DND-41 (cell line): Measurements from ENCODE around the gene SLC35G3.

Experiments
- ATAC-seq: fragments of 200-7000 bp; cut with Tn5 transposase; 3 replicates; pipeline ENCODE4 v1.9.1; 2021; ENCODE audit warnings: low read depth; ENCODE audit not compliant: insufficient read depth
- DNase-seq: peaks from one replicate; pipeline ENCODE4 v3.0.0-alpha.2; 2020
- H2AFZ ChIP-seq: 2 replicates; pipeline ENCODE4 v1.6.0; 2012; ENCODE audit warnings: low read depth, low read length
- H3K27ac ChIP-seq: 2 replicates; pipeline ENCODE4 v1.5.1; 2012; ENCODE audit warnings: low read length, inconsistent platforms
- H3K27me3 ChIP-seq: fragments of 200-600 bp; sonication (generic); 2 replicates; pipeline ENCODE4 v1.6.0; 2012; ENCODE audit warnings: low read length, mild to moderate bottlenecking, inconsistent platforms; ENCODE audit not compliant: insufficient read depth, poor library complexity
- H3K36me3 ChIP-seq: 2 replicates; pipeline ENCODE4 v1.5.1; 2012; ENCODE audit warnings: low read length, inconsistent platforms; ENCODE audit not compliant: insufficient read depth
- H3K4me1 ChIP-seq: 2 replicates; pipeline ENCODE4 v1.5.1; 2012; ENCODE audit warnings: mild to moderate bottlenecking, low read length; ENCODE audit not compliant: insufficient read depth
- H3K4me2 ChIP-seq: 2 replicates; pipeline ENCODE4 v1.6.0; 2012; ENCODE audit warnings: mild to moderate bottlenecking, moderate library complexity, low read length, inconsistent platforms; ENCODE audit not compliant: insufficient read depth
- H3K4me3 ChIP-seq, 2 experiments: fragments of 200-600 bp in 1 of 2; shearing (Covaris generic) in 1 of 2; 2 replicates each; pipeline ENCODE4 v1.5.1; 2012 to 2016; ENCODE audit warnings: inconsistent platforms in 2 of 2, low read length in 2 of 2, mild to moderate bottlenecking in 2 of 2, low read depth in 1 of 2, moderate library complexity in 1 of 2
- H3K79me2 ChIP-seq: 2 replicates; pipeline ENCODE4 v1.6.0; 2012; ENCODE audit warnings: low read length, inconsistent platforms; ENCODE audit not compliant: insufficient read depth
- H3K9ac ChIP-seq: 2 replicates; pipeline ENCODE4 v1.6.0; 2012; ENCODE audit warnings: low read depth, mild to moderate bottlenecking, inconsistent platforms, low read length, moderate library complexity
- H3K9me3 ChIP-seq: 2 replicates; pipeline ENCODE4 v1.5.1; 2012; ENCODE audit warnings: low read length, moderate library complexity, mild to moderate bottlenecking, inconsistent platforms; ENCODE audit not compliant: insufficient read depth, severe bottlenecking
- H4K20me1 ChIP-seq: 2 replicates; pipeline ENCODE4 v1.6.0; 2012; ENCODE audit warnings: low read length; ENCODE audit not compliant: insufficient read depth
- EZH2 ChIP-seq: IDR thresholded peaks from 3 replicates; pipeline ENCODE4 v1.6.1; 2012; ENCODE audit warnings: borderline replicate concordance, low read depth, mild to moderate bottlenecking, moderate library complexity, low read length, inconsistent platforms; ENCODE audit not compliant: severe bottlenecking
- TF ChIP-seq, protein P1 (sequence below): IDR thresholded peaks from 2 replicates; pipeline ENCODE4 v1.5.1; 2012; ENCODE audit warnings: borderline replicate concordance, low read length, moderate library complexity, mild to moderate bottlenecking; ENCODE audit not compliant: poor library complexity, severe bottlenecking; ENCODE audit errors: extremely low read depth

The SLC35G3 gene

DNA sequence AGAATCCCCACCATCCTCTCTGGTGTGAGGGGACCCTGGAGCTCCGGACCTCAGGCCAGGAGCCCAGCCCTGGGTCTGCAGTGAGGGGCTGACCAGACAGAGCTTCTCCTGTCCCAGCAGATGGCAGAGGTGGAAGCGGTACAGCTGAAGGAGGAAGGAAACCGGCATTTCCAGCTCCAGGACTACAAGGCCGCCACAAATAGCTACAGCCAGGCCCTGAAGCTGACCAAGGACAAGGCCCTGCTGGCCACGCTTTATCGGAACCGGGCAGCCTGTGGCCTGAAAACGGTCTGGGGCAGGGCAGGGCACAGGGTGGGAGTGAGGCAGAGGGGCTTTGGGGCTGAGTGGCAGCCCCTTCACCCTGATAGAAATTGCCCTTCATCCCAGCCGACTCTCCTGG lies 46.0 kb downstream of the SLC35G3 start:
- ATAC-seq (no peak), DNase-seq (no peak)
- Histone ChIP-seq H2AFZ (no peak overlapping the region), H3K4me2 (no peak overlapping the region), H3K27me3 (peaks cover 3% of the 10 kb centered on the region), H3K27ac (no peak overlapping the region), H3K36me3 (no peaks in the 10 kb centered on the region), H3K4me1 (no peaks in the 10 kb centered on the region), H3K9me3 (no peaks in the 10 kb centered on the region), H4K20me1 (peaks cover 3% of the 10 kb centered on the region; the same call in 1 of the 2 replicates), H3K79me2 (no peaks in the 10 kb centered on the region), H3K9ac (no peak overlapping the region), H3K4me3 (no peak overlapping the region)
- no peak for TF ChIP-seq EZH2
- TF ChIP-seq, protein P1, sequence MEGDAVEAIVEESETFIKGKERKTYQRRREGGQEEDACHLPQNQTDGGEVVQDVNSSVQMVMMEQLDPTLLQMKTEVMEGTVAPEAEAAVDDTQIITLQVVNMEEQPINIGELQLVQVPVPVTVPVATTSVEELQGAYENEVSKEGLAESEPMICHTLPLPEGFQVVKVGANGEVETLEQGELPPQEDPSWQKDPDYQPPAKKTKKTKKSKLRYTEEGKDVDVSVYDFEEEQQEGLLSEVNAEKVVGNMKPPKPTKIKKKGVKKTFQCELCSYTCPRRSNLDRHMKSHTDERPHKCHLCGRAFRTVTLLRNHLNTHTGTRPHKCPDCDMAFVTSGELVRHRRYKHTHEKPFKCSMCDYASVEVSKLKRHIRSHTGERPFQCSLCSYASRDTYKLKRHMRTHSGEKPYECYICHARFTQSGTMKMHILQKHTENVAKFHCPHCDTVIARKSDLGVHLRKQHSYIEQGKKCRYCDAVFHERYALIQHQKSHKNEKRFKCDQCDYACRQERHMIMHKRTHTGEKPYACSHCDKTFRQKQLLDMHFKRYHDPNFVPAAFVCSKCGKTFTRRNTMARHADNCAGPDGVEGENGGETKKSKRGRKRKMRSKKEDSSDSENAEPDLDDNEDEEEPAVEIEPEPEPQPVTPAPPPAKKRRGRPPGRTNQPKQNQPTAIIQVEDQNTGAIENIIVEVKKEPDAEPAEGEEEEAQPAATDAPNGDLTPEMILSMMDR: no peak

DNA sequence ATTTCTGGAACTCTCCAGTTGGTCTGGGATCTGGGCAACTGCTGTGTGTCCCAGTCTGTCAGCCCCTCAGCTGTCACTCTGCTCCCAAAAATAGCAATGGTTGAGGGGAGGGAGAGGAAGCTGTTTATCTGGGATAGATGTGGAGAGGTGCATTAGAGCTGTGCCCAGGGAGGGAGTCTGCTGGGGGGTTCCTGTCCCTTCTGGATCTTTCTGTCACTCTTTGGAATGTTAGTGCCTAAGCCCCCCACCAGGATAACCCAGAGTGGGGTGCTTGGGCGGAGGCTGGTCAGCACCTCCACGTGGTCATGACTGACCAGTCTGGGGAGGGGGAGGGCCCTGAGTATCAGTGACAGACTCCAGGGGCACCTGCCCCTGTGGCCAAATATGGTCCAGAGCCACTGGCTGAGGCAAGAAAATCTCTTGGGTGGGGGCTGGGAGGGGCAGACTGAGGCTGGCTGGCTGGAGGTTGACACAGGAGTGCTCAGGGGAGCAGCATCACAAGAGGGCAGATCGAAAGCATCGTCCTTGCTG lies 46.8 kb downstream of the SLC35G3 start, which contains the start of gene UNC45B:
Gene UNC45B (plus strand): TSS at position 443 of the 531 bp plus-strand sequence. CDS start 447 bp downstream, outside the sequence.
- Histone ChIP-seq H3K9ac (no peak within 1 kb of the TSS), H3K9me3 (no peaks in the 10 kb centered on the region), H4K20me1 (peaks cover 3% of the 10 kb centered on the region; the same call in 1 of the 2 replicates), H3K4me2 (no peak within 1 kb of the TSS), H3K27ac (no peak within 1 kb of the TSS), H3K79me2 (no peaks in the 10 kb centered on the region), H3K36me3 (no peaks in the 10 kb centered on the region), H3K4me3 (no peak within 1 kb of the TSS), H2AFZ (no peak within 1 kb of the TSS), H3K4me1 (peaks cover 3% of the 10 kb centered on the region), H3K27me3 (peaks cover 3% of the 10 kb centered on the region)
- DNase-seq (no peak), ATAC-seq (no peak)
- TF ChIP-seq, protein P1: no peak
- no peak for TF ChIP-seq EZH2

GRCh38 chr17:35146214-35146833 lies 47.9 kb downstream of the SLC35G3 start:
- Histone ChIP-seq H3K4me2 (no peak overlapping the region), H3K27ac (no peak overlapping the region), H3K9ac (no peak overlapping the region), H3K9me3 (no peaks in the 10 kb centered on the region), H4K20me1 (peaks cover 3% of the 10 kb centered on the region; the same call in 1 of the 2 replicates), H3K79me2 (peaks cover 9% of the 10 kb centered on the region), H3K4me1 (peaks cover 6% of the 10 kb centered on the region), H3K4me3 (no peak overlapping the region), H3K27me3 (peaks cover 3% of the 10 kb centered on the region), H3K36me3 (no peaks in the 10 kb centered on the region; the same call in 1 of the 2 replicates), H2AFZ (no peak overlapping the region)
- no peak for TF ChIP-seq EZH2
- TF ChIP-seq, protein P1: no peak
- ATAC-seq (no peak), DNase-seq (no peak)
